DOHH2 (cell line): Measurements from ENCODE around the gene NCAM1.

Experiments
- H3F3A ChIP-seq: fragments of 200-600 bp; sonication (generic), shearing (Covaris generic); 2 replicates; pipeline ENCODE4 v1.6.0; 2016; ENCODE audit warnings: antibody characterized with exemption, mild to moderate bottlenecking; ENCODE audit not compliant: control insufficient read depth, insufficient read depth
- H3K27ac ChIP-seq: fragments of 200-600 bp; sonication (generic); 2 replicates; pipeline ENCODE4 v1.5.1; 2014; ENCODE audit warnings: low read depth, mild to moderate bottlenecking, low read length, moderate library complexity
- H3K27me3 ChIP-seq: fragments of 200-600 bp; sonication (generic); 2 replicates; pipeline ENCODE4 v1.6.1; 2014; ENCODE audit warnings: mild to moderate bottlenecking, low read length, mixed read lengths; ENCODE audit not compliant: control insufficient read depth
- H3K36me3 ChIP-seq: fragments of 200-600 bp; sonication (generic); 2 replicates; pipeline ENCODE4 v1.6.1; 2014; ENCODE audit warnings: mild to moderate bottlenecking, low read length, moderate library complexity, mixed read lengths; ENCODE audit not compliant: control insufficient read depth
- H3K4me1 ChIP-seq: fragments of 200-600 bp; sonication (generic); 2 replicates; pipeline ENCODE4 v1.6.1; 2014; ENCODE audit warnings: mild to moderate bottlenecking, low read length, mixed read lengths; ENCODE audit not compliant: control insufficient read depth
- H3K4me2 ChIP-seq: fragments of 200-600 bp; sonication (generic); 2 replicates; pipeline ENCODE4 v1.6.0; 2014; ENCODE audit warnings: mild to moderate bottlenecking, low read length, moderate library complexity
- H3K4me3 ChIP-seq: fragments of 200-600 bp; sonication (generic); 2 replicates; pipeline ENCODE4 v1.5.1; 2014; ENCODE audit warnings: mild to moderate bottlenecking, low read length, mixed read lengths
- H3K79me2 ChIP-seq: fragments of 200-600 bp; sonication (generic); 2 replicates; pipeline ENCODE4 v1.6.1; 2014; ENCODE audit warnings: mild to moderate bottlenecking, low read length, mixed read lengths; ENCODE audit not compliant: control insufficient read depth
- H3K9me2 ChIP-seq: fragments of 200-600 bp; sonication (generic); replicated peaks from 2 replicates; pipeline ENCODE4 v1.6.1; 2014; ENCODE audit warnings: mild to moderate bottlenecking, low read length, mixed read lengths; ENCODE audit not compliant: control insufficient read depth
- H3K9me3 ChIP-seq: fragments of 200-600 bp; sonication (generic); 2 replicates; pipeline ENCODE4 v1.6.1; 2014; ENCODE audit warnings: antibody characterized with exemption, low read length, mixed read lengths; ENCODE audit not compliant: control insufficient read depth, insufficient read depth
- H4K20me1 ChIP-seq: fragments of 200-600 bp; sonication (generic); 2 replicates; pipeline ENCODE4 v1.6.0; 2014; ENCODE audit warnings: low read depth, mild to moderate bottlenecking, antibody characterized with exemption, low read length, moderate library complexity; ENCODE audit not compliant: control insufficient read depth, insufficient read depth
- CTCF ChIP-seq: fragments of 200-600 bp; sonication (generic); IDR thresholded peaks from one replicate; pipeline ENCODE4 v1.5.1; 2014; ENCODE audit warnings: antibody characterized with exemption, mild to moderate bottlenecking, low read depth, low read length; ENCODE audit not compliant: poor library complexity, severe bottlenecking
- EZH2phosphoT487 ChIP-seq: fragments of 200-600 bp; sonication (generic); IDR thresholded peaks from 2 replicates; pipeline ENCODE4 v1.6.1; 2017; ENCODE audit warnings: borderline replicate concordance, mild to moderate bottlenecking, antibody characterized with exemption, low read length, moderate library complexity, mixed read lengths

Gene NCAM1

GRCh38 chr11:113263458-113264259 lies 302.4 kb downstream of the NCAM1 start:
- H3K4me1 ChIP-seq, result no peaks in the 10 kb centered on the region
- TF ChIP-seq EZH2phosphoT487, result no peak
- TF ChIP-seq CTCF, result no peak
- no peaks in the 10 kb centered on the region for H3K9me3 ChIP-seq
- no peaks in the 10 kb centered on the region for H3K36me3 ChIP-seq
- no peak overlapping the region for H3K4me2 ChIP-seq
- no peak overlapping the region for H3K4me3 ChIP-seq
- no peaks in the 10 kb centered on the region for H4K20me1 ChIP-seq
- no peak overlapping the region for H3K27ac ChIP-seq
- no peaks in the 10 kb centered on the region for H3K79me2 ChIP-seq
- H3F3A ChIP-seq, result no peaks in the 10 kb centered on the region
- no peaks in the 10 kb centered on the region for H3K9me2 ChIP-seq
- H3K27me3 ChIP-seq, result no peaks in the 10 kb centered on the region

- H3K9me2 ChIP-seq, result no peaks in the 10 kb centered on the region
- no peaks in the 10 kb centered on the region for H3F3A ChIP-seq
- TF ChIP-seq EZH2phosphoT487 (no peak), CTCF (no peak)
- H4K20me1 ChIP-seq, result no peaks in the 10 kb centered on the region
- H3K27ac ChIP-seq, result no peak overlapping the region
- H3K36me3 ChIP-seq, result no peaks in the 10 kb centered on the region
- no peaks in the 10 kb centered on the region for H3K79me2 ChIP-seq
- no peaks in the 10 kb centered on the region for H3K4me1 ChIP-seq
- no peaks in the 10 kb centered on the region for H3K27me3 ChIP-seq
- no peaks in the 10 kb centered on the region for H3K9me3 ChIP-seq
- no peak overlapping the region for H3K4me2 ChIP-seq
- no peak overlapping the region for H3K4me3 ChIP-seq
These were observed 304.1 kb downstream of the NCAM1 start for GRCh38 chr11:113265362-113265761.

- Histone ChIP-seq H3K27ac (no peak overlapping the region), H3K27me3 (no peaks in the 10 kb centered on the region)
- TF ChIP-seq CTCF, result no peak
- TF ChIP-seq EZH2phosphoT487, result no peak
These were observed 306.3 kb downstream of the NCAM1 start for GRCh38 chr11:113267493-113267892.

More at GRCh38 chr11:113267493-113267892, 306.3 kb downstream of the NCAM1 start:
- Histone ChIP-seq H3K9me3 (no peaks in the 10 kb centered on the region), H3F3A (no peaks in the 10 kb centered on the region), H3K36me3 (no peaks in the 10 kb centered on the region), H3K9me2 (no peaks in the 10 kb centered on the region), H4K20me1 (no peaks in the 10 kb centered on the region), H3K4me1 (no peaks in the 10 kb centered on the region), H3K79me2 (no peaks in the 10 kb centered on the region), H3K4me3 (no peak overlapping the region), H3K4me2 (no peak overlapping the region)
